GM23338 (cell line): Measurements from ENCODE around the gene PLA2G2A. TPM values are rescaled to one million over a fixed set of nuclear protein-coding genes. Genes with fewer than 3 reads are reported as not detected.

Source experiments
- ATAC-seq: fragments of 200-7000 bp; cut with Tn5 transposase; 3 replicates; pipeline ENCODE4 v1.9.1; 2020
- DNase-seq: peaks from one replicate; pipeline ENCODE4 v3.0.0-alpha.2; 2015; ENCODE audit warnings: low spot score
- H2AFZ ChIP-seq: fragments of 200-600 bp; sonication (generic); 2 replicates; pipeline ENCODE4 v1.8.0; 2016; ENCODE audit warnings: antibody characterized with exemption, mild to moderate bottlenecking, moderate library complexity
- H3F3A ChIP-seq: fragments of 200-600 bp; sonication (generic); replicated peaks from 2 replicates; pipeline ENCODE4 v1.8.0; 2017; ENCODE audit warnings: antibody characterized with exemption, mixed run types, low read depth
- H3K27ac ChIP-seq: fragments of 200-600 bp; sonication (generic); 2 replicates; pipeline ENCODE4 v1.6.1; 2016; ENCODE audit warnings: low read depth
- H3K27me3 ChIP-seq: fragments of 200-600 bp; sonication (generic); 2 replicates; pipeline ENCODE4 v1.8.0; 2016; ENCODE audit warnings: mild to moderate bottlenecking, mixed run types, moderate library complexity; ENCODE audit not compliant: insufficient read depth
- H3K36me3 ChIP-seq: fragments of 200-600 bp; sonication (generic); 2 replicates; pipeline ENCODE4 v1.8.0; 2016; ENCODE audit warnings: mild to moderate bottlenecking; ENCODE audit not compliant: insufficient read depth
- H3K4me1 ChIP-seq: fragments of 200-600 bp; sonication (generic); 2 replicates; pipeline ENCODE4 v1.8.0; 2016; ENCODE audit warnings: mild to moderate bottlenecking, moderate library complexity; ENCODE audit not compliant: insufficient read depth
- H3K4me2 ChIP-seq: fragments of 200-600 bp; sonication (generic); 2 replicates; pipeline ENCODE4 v1.7.1; 2017; ENCODE audit warnings: mixed run types
- H3K4me3 ChIP-seq: fragments of 200-600 bp; sonication (generic); 2 replicates; pipeline ENCODE4 v1.6.1; 2016; ENCODE audit warnings: mixed run types
- H3K79me2 ChIP-seq: fragments of 200-600 bp; sonication (generic); replicated peaks from 2 replicates; pipeline ENCODE4 v1.8.0; 2017; ENCODE audit warnings: mild to moderate bottlenecking; ENCODE audit not compliant: insufficient read depth
- H3K9me2 ChIP-seq: fragments of 200-600 bp; sonication (generic); 2 replicates; pipeline ENCODE4 v1.8.0; 2017; ENCODE audit not compliant: insufficient read depth
- H4K20me1 ChIP-seq: fragments of 200-600 bp; sonication (generic); replicated peaks from 2 replicates; pipeline ENCODE4 v1.8.0; 2017; ENCODE audit warnings: mild to moderate bottlenecking; ENCODE audit not compliant: insufficient read depth
- H3K27ac Mint-ChIP-seq: 2 replicates; pipeline ENCODE4 v1.8.0; 2020; ENCODE audit warnings: inconsistent platforms, mild to moderate bottlenecking, moderate library complexity, mixed read lengths
- H3K27me3 Mint-ChIP-seq: 3 replicates; pipeline ENCODE4 v1.8.0; 2022; ENCODE audit warnings: low read depth, mild to moderate bottlenecking, moderate library complexity, mixed read lengths, inconsistent platforms; ENCODE audit not compliant: insufficient read depth, poor library complexity
- H3K36me3 Mint-ChIP-seq: 3 replicates; pipeline ENCODE4 v1.8.0; 2021; ENCODE audit warnings: low read depth, mild to moderate bottlenecking, inconsistent platforms, moderate library complexity, mixed read lengths
- H3K4me1 Mint-ChIP-seq: 3 replicates; pipeline ENCODE4 v1.8.0; 2020; ENCODE audit warnings: mild to moderate bottlenecking, inconsistent platforms, mixed read lengths
- H3K4me3 Mint-ChIP-seq: 3 replicates; pipeline ENCODE4 v1.8.0; 2021; ENCODE audit warnings: moderate library complexity, mild to moderate bottlenecking, inconsistent platforms, mixed read lengths
- H3K9me3 Mint-ChIP-seq: 3 replicates; pipeline ENCODE4 v1.8.0; 2020; ENCODE audit warnings: moderate library complexity, mild to moderate bottlenecking, inconsistent platforms, mixed read lengths
- CREB1 ChIP-seq: fragments of 250-450 bp; sonication (Bioruptor Pico); IDR thresholded peaks from 2 replicates; pipeline ENCODE4 v1.5.0; 2020; ENCODE audit warnings: low read depth, mild to moderate bottlenecking, moderate library complexity
- CTCF ChIP-seq, 2 experiments: fragments of 200-600 bp in 1 of 2; sonication (generic) in 1 of 2; conservative IDR thresholded peaks; 2 replicates each; pipeline versions ENCODE4 v1.5.1 to v1.6.1; 2016 to 2017; ENCODE audit warnings: antibody characterized with exemption in 2 of 2, low read depth in 2 of 2, mild to moderate bottlenecking in 2 of 2, moderate library complexity in 1 of 2
- ETS1 ChIP-seq: IDR thresholded peaks from 2 replicates; pipeline ENCODE4 v1.6.1; 2016; ENCODE audit warnings: antibody characterized with exemption
- EZH2 ChIP-seq: fragments of 200-600 bp; sonication (generic); IDR thresholded peaks from one replicate; pipeline ENCODE4 v1.8.0; 2017; ENCODE audit warnings: antibody characterized with exemption, mild to moderate bottlenecking, low read depth; ENCODE audit not compliant: unreplicated experiment
- EZH2phosphoT487 ChIP-seq: fragments of 200-600 bp; sonication (generic); IDR thresholded peaks from one replicate; pipeline ENCODE4 v1.8.1; 2018; ENCODE audit warnings: antibody characterized with exemption; ENCODE audit not compliant: unreplicated experiment
- JUNB ChIP-seq: IDR thresholded peaks from one replicate; pipeline ENCODE4 v1.6.1; 2016; ENCODE audit warnings: antibody characterized with exemption; ENCODE audit not compliant: unreplicated experiment
- NANOG ChIP-seq: IDR thresholded peaks from 2 replicates; pipeline ENCODE4 v1.6.1; 2016; ENCODE audit warnings: antibody characterized with exemption, borderline replicate concordance
- POLR2AphosphoS5 ChIP-seq: IDR thresholded peaks from 2 replicates; pipeline ENCODE4 v1.6.1; 2016; ENCODE audit warnings: antibody characterized with exemption, low read depth
- REST ChIP-seq: IDR thresholded peaks from one replicate; pipeline ENCODE4 v1.6.1; 2018; ENCODE audit warnings: antibody characterized with exemption; ENCODE audit not compliant: unreplicated experiment
- STAT1 ChIP-seq: IDR thresholded peaks from one replicate; pipeline ENCODE4 v1.6.1; 2016; ENCODE audit warnings: antibody characterized with exemption; ENCODE audit not compliant: unreplicated experiment
- ZNF114 ChIP-seq: fragments of 250-450 bp; sonication (Bioruptor Pico); IDR thresholded peaks from 2 replicates; pipeline ENCODE4 v1.5.0; 2020; ENCODE audit warnings: mild to moderate bottlenecking, moderate library complexity
- ZNF331 ChIP-seq: fragments of 250-450 bp; sonication (Bioruptor Pico); IDR thresholded peaks from 2 replicates; pipeline ENCODE4 v1.5.0; 2020; ENCODE audit warnings: low read depth, mild to moderate bottlenecking, moderate library complexity
- polyA plus RNA-seq: library from polyadenylated mRNA; unstranded; fragments of >200 nt; fragmentation: Nextera tagmentation; extraction: Ambion mirVana; gene quantifications from 2 replicates; pipeline ENCODE4 v1.2.1, GENCODE V29; 2016
- total RNA-seq: library from RNA; depleted of rRNA; stranded (reverse); fragments of >200 nt; shearing (Covaris generic); gene quantifications from 2 replicates; pipeline ENCODE4 v1.2.3, GENCODE V29; 2014

The PLA2G2A gene
- total and polyA plus RNA-seq, 2 experiments from 2014 or later, result 0.55 TPM; not detected in 1

GRCh38 chr1:19975423-19976193 is 3.8 kb downstream of the PLA2G2A start (continued):
- no peak for TF ChIP-seq POLR2AphosphoS5
- no peak for TF ChIP-seq STAT1
- no peak for TF ChIP-seq ZNF331 (CRISPR knock-in tag)

- Histone ChIP-seq H3K36me3 (no peaks in the 10 kb centered on the region), H3K4me3 (no peak overlapping the region), H3F3A (no peaks in the 10 kb centered on the region), H3K79me2 (no peaks in the 10 kb centered on the region), H4K20me1 (no peaks in the 10 kb centered on the region), H3K27me3 (no peaks in the 10 kb centered on the region), H3K4me2 (no peak overlapping the region), H3K4me1 (peaks cover 5% of the 10 kb centered on the region; the same call in 1 of the 2 replicates), H3K9me2 (peaks cover 10% of the 10 kb centered on the region; the same call in 1 of the 2 replicates), H3K27ac (no peak overlapping the region), H2AFZ (peak overlapping the region; percentile 33; the same call in 1 of the 2 replicates)
- peaks cover 8% of the 10 kb centered on the region for H3K27me3 Mint-ChIP-seq
- no peak for TF ChIP-seq CREB1 (CRISPR knock-in tag)
- TF ChIP-seq EZH2phosphoT487, result no peak
- TF ChIP-seq EZH2, result no peak
- TF ChIP-seq ZNF331 (CRISPR knock-in tag), result no peak
- no peak for TF ChIP-seq REST
- TF ChIP-seq JUNB, result no peak
- TF ChIP-seq CTCF (conservative IDR thresholded peaks at IDR 0.05; ENCODE audit: low read depth in 2 of 2), result peak; percentile 98 to 100
- no peak for TF ChIP-seq POLR2AphosphoS5
- TF ChIP-seq ZNF114 (CRISPR knock-in tag), result no peak
- TF ChIP-seq ETS1, result no peak
- TF ChIP-seq NANOG, result 0 out of 2 replicates have a peak, but pooled peaks have one; percentile 16
- TF ChIP-seq STAT1, result no peak
- no peaks in the 10 kb centered on the region; the same call in 1 of the 3 replicates for H3K9me3 Mint-ChIP-seq
- peak; percentile 97 for ATAC-seq
- no peak overlapping the region for H3K27ac Mint-ChIP-seq
- no peak overlapping the region for H3K4me3 Mint-ChIP-seq
- peaks cover 2% of the 10 kb centered on the region; the same call in 1 of the 3 replicates for H3K36me3 Mint-ChIP-seq
- peak; percentile 84 for DNase-seq
- H3K4me1 Mint-ChIP-seq, result peaks cover 18% of the 10 kb centered on the region
Measured at GRCh38 chr1:19974822-19975416, 4.5 kb downstream of the PLA2G2A start.
